ENCODE measurements around the gene HRH1.
"Not testable (repeated sequence)": the region's sequence is repeated elsewhere in the genome, so short reads cannot be mapped to it uniquely, and the experiment has no call there.

HRH1 gene, protein sequence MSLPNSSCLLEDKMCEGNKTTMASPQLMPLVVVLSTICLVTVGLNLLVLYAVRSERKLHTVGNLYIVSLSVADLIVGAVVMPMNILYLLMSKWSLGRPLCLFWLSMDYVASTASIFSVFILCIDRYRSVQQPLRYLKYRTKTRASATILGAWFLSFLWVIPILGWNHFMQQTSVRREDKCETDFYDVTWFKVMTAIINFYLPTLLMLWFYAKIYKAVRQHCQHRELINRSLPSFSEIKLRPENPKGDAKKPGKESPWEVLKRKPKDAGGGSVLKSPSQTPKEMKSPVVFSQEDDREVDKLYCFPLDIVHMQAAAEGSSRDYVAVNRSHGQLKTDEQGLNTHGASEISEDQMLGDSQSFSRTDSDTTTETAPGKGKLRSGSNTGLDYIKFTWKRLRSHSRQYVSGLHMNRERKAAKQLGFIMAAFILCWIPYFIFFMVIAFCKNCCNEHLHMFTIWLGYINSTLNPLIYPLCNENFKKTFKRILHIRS

DNA sequence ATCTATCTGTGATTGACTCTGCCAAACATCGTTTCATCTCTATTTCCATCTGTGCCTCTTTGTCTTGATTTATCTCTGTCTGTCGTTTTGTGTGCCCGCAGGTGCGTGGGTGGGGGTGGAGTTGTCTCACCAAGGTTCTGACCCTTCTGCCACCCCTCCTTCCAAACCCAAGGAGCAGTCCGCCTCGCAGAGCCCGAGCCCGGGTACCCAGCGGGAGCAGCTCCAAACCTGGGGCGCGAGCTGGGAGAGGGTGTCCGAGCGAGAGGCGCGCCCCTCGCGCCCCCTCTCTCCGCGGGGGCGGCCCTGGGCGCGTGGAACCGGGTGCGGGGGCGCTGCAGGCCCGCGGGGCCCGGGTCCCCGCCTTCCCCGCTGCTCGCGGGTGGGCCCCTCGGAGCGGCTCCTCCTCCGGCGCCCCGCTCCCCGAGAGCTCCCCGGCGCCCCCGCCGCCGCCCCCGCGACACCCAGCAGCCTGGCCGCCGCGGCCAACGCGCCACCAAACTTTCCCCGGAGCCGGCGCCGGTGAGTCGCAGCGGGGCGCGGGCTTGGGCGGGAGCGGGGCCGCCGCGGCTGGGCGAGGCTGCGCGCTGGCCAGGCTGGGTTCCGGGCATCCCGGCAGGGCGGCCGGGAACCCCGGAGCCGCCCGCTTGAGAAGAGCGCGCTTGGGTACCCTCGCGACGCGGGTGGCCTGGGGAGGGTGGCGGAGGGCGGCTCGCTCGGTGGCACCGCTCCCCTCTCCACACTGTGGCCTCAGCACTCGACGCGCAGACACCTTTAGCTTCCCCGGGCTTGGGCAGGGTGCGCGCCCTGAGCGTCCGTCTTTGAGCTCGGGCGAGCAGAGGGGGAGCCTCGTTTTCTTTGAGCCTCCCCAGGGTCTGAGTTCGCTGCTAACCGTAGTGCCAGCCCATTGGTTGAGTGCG is at the start of gene HRH1:
TSS of gene HRH1 (plus strand) at position 458 of the 917 bp plus-strand sequence. CDS start 104,545 bp downstream, outside the sequence.
- DNase-seq (ENCODE audit: low spot score): no peak

DNA sequence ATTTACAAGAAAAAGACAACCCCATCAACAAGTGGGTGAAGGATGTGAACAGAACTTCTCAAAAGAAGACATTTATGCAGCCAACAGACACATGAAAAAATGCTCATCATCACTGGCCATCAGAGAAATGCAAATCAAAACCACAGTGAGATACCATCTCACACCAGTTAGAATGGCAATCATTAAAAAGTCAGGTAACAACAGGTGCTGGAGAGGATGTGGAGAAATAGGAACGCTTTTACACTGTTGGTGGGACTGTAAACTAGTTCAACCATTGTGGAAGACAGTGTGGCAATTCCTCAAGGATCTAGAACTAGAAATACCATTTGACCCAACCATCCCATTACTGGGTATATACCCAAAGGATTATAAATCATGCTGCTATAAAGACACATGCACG is 41.0 kb upstream of the HRH1 start:
- not testable (repeated sequence) for DNase-seq (ENCODE audit: low spot score)

DNA sequence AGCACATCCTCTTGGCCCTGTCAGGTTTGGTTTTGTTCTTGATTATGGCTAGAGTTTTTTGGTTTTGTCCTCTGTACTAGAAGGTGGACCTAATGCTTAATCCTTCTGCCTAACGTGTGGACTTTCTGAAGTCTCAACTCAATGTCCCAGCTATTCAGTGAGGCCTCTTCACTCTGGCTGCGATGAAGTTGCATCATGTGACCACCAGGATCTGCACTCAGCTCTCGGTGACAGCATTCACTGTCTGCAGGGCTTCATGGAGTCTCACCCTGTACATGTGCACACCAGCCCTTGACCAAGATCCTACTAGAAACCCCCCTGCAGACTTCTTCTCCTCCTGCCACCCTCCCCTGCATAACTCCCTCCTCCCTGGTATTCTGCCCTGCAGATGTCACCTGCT is 38.7 kb upstream of the HRH1 start:
- no peak for DNase-seq (ENCODE audit: low spot score)

DNA sequence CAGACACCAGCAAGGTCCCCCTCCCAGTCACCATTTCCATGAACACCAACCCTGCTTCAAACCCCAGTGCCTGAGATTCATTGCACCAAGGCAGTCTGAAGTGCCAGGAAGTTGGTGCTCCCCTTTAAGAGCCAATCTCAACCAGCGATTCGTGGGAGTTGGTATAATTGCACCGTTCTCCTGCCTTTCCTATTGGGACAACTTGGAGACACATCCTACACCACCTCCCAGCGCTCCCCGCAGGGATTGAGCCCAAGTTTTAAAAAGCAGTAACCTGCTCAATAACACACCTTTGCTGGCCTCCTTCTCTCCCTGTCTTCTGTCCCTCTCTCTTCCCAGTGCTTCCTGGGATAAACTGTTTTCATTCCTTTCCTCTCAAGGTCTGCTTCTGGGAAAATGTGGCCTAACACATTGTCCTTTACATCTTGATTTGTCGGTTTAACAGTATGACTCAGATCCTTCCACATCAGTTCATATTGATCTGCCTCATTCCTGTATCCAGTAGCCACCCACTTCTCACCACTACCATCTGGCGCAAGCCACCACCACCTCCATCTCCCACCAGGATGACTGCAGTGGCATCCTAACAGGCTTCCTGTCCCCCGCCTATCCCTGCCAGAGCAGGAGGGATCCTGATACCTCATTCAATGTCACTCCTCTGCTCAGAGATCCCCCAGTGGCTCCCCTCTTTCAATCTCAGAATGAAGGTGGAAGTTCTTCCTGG is 37.8 kb upstream of the HRH1 start:
- no peak for DNase-seq (ENCODE audit: low spot score)

DNA sequence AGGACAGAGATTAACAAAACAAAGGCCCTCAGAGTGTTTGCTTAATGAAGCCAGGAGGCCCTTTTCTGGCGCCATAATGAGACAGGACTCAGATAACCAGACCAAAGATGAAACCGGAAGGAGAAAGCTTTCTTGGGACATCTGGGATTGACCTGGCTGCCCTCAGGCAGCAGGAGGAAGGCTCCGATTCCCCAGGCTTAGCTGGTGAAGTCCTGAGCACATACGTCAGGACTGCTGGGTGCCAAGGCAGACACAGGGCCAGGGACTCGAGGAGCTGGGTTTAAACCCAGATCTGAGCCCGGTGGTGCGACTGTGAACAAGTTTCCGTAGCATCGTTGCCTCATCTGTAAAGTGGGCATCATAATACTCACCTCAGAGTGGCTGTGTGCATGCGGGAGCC is 36.7 kb upstream of the HRH1 start:
- DNase-seq (ENCODE audit: low spot score): no peak

DNA sequence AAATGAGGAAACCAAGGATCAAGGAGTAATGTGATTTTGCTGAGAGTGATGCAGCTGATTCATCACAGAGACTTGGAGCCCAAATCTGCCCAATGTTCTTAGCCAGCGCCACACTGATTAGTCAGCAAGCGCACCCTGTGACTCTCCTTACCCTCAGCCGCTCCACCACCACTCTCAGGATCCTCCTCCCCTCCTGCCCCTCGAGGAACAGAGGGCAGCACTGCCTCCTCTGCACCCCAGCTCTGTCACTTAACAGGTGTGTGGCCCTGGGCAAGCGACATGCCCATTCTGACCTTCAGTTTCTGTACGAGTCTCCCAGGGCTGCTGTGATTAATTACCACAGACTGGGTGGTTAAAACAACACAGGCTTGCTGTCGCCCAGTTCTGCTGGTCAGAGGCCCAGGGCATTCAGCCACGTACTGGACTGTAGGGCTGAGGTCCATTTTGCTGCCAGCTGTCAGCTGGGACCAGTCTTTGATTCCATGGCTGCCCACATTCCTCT is 36.1 kb upstream of the HRH1 start:
- no peak for DNase-seq (ENCODE audit: low spot score)

DNA sequence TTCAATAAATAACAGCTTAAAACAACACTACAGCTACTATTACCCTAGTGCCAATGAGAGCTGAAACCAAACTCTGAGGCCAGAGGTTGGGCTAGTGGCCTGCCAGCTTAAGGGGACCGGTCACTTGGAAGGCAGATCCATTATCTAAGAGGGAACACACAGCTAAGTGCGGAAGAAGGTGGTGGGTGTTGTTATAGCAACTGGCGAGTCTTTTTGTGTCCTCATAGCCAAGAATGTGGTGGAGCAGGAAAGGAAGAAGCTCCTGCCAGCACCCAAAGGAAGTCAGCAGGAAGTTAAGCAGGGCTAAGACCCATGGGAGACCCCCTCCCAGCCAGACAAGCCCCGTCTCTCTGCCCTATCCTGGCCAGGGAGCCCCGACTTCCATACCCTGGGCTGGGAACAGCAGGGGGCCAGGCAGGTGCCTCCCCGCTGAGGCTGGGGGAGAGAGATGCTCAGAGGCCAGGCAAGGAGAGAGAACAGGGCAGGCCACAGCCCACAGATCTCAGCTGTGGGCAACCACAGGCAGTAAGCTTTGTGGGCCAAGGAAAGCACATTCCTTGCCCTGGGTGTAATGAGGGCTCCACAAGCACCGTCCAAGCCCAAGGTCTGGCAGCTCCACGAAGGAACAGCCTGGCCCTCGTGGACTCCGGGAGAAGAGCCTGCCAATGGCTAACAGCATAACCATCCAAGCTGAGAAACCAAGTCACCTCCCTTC is 34.0 kb upstream of the HRH1 start:
- no peak for DNase-seq (ENCODE audit: low spot score)

DNA sequence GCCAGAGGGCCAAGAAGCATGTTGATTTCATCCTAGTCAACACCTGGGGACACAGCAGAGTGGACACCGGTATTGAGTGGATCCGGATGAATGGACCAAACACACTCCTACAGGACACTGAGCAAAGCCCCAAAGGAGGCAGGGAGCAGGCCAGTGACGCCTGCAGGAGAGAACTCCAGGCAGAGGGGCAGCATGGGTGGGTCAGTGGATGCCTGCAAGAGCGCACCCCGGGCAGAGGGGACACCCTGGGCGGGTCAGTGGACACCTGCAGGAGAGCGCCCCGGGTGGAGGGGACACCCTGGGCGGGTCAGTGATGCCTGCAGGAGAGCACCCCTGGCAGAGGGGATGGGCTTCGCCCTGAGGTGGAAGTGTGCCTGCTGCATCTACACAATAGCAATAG is 27.6 kb upstream of the HRH1 start:
- no peak for DNase-seq (ENCODE audit: low spot score)

DNA sequence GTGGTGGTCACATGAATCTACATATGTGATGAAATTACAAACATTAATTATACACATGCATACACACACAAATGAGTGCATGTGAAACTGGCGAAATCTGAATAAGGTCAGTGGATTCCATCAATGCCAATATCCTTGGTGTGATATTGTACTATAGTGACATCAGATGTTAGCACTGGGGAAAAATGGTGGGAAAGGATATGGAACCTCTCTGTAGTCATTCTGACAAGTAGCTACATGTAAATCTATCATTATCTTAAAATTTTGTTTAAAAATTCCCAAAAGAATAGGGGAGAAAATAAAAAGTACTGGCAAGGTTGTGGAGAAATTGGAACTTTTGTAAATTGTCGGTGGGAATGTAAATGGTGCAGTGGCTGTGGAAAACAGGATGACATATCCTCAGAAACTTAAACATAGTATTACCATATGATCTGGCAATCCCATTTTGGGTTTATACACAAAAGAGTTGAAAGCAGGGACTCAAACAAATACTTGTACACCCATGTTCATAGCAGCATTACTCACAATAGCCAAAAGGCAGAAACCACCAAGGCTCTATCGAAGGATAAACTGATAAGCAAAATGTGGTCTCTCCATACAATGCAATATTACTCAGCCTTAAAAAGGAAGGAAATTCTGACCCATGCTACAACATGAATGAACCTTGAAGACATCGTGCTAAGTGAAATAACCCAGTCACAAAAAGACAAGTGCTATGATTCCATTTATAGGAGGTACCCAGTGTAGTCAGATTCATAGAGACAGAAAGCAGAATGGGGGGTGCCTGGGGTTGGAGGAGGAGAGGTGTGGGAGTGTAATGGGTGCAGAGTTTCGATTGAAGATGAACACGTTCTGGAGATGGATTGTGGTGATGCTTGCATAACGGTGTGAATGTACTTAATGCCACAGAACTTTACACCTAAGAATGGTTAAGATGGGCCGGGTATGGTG is 25.3 kb upstream of the HRH1 start:
- DNase-seq (ENCODE audit: low spot score): no peak

DNA sequence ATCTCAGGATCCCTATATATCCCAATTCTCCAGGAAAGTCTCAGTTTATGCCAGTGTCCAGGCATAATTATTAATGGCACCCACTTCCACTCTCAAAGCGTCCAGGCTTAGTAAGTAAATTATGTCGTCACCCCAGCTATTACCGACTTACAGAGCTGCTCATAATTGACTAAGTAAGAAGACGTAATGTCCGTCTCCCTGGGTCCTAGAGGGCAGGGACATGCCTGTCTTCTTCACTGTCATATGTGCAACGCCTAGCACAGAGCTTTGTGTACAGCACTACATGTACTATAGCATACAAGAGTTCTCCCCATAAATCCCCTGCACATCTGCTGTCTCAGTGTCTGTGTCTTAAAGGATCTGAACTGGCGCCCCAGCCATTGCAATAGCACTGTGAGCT is 23.9 kb upstream of the HRH1 start:
- no peak for DNase-seq (ENCODE audit: low spot score)

DNA sequence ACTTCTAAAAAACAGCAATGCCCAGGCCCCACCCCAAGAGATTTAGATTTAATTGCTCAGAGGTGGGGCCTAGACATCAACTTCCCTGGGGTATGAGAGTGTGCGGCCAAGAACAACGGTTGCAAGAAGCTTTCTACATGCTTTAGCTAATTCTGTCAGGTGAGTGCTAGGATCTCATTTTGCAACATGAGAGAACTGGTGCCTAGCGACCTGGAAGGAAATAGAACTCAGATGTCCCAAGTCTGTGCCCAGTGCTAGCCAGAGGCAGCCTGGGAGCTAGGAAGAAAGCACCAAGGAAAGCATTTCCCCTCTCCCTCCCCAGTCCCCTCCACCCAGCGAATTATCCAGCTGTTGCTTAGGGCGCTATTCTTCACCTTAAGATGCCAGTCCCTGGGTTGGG is 22.9 kb upstream of the HRH1 start:
- no peak for DNase-seq (ENCODE audit: low spot score)

DNA sequence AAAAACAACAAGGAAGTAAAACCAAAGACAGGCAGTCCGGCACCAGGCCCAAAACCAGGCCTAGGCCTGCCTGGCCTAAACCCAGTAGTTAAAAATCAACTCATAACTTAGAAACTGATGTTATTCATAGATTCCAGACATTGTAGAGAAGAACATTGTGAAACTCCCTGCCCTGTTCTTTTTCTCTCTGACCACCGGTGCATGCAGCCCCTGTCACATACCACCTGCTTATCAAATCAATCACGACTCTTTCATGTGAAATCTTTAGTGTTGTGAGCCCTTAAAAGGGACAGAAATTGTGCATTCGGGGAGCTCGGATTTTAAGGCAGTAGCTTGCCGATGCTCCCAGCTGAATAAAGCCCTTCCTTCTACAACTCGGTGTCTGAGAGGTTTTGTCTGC is 22.4 kb upstream of the HRH1 start:
- DNase-seq (ENCODE audit: low spot score): not testable (repeated sequence)

DNA sequence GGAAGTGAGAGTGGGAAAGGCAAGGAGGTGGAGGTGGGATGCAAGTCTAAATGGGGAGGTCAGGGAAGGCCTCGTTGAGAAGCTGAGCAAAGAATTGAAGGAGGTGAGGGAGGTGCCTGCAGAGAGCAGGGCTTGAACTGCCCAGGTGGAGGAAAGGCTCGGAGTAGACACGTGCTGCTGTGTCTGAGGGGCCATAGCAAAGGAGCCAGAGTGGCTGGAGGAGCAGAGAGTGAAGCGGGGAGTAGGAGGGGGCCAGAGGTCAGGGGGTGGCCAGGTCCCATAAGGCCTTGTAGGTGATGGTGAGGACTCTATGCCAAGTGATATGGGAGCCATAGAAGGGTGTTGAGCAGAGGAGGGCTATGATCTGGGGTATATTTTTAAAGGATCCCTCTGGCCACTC is 21.4 kb upstream of the HRH1 start:
- no peak for DNase-seq (ENCODE audit: low spot score)

DNA sequence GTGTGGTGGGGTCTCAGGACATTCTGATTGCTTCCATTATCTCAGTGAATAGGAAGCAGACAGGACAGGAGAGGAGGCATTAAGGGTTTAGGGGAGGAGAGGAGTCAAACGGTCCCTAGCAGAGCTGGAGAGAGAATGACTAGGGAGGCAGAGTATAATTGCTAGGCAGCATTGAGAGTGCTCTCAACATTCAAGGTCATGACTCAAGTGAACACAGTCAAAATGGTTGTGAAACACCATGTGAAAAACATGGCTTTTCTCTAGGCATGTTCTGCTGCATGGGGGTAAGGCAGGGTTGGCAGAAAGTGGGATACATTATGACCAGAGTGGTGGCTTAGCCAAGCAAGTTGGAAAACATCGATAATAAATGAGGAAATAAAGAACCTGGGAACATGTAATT is 19.5 kb upstream of the HRH1 start:
- no peak for DNase-seq (ENCODE audit: low spot score)

DNA sequence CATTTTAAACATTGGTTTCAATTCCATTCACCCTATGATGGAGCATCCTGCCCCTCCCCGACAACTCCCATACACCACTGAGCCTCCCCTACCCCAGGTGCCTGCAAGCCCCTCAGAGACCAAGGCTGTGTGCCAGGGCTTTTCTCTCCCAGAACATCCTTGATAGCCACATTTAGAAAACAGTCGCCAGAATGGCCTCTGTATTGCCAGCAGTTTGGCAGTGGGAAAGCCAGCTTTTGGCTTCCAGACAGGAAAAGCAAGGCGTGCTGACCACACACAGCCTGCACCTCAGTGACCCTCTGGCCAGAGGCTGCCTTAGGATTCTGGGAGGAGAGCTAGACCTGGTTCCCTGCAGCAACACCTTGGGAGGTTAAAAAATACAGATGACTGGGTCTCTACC is 18.2 kb upstream of the HRH1 start:
- DNase-seq (ENCODE audit: low spot score): no peak

DNA sequence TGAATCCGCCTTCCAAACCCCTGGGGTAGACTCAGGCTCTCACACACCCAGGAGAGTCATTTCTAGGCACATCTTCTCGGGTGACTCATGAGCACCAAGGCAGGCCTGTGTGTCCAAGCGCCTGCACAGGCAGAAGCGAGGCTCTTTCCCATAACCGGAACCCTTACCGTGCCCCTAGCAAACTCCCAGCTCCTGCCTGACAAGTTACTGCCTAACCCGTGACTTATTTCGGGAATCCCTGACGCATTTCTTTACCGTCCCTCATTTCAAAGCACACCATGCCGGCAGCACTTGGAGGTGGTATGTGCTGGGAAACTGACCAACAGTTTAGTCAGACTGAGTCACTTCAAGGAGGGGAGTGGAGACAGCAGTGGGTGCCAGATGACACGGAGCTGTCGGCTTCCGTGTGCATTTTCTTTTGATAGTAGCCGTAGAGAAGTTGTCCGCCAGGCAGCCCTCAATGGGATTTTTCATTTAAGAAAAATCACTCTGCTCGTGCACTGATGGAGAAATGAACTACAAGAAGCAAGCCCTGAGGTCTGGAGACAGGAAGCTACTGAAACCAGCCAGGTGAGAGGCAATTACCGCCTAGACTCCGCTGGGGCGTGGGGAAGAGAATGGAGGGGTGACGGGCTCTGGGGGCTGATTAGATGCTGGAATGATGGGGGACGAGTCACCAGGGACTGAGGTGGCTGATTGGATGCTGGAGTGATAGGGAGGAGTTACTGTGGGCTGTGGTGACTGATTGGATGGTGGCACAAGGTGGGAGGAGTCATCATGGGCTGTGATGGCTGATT is 17.3 kb upstream of the HRH1 start:
- DNase-seq (ENCODE audit: low spot score): no peak

DNA sequence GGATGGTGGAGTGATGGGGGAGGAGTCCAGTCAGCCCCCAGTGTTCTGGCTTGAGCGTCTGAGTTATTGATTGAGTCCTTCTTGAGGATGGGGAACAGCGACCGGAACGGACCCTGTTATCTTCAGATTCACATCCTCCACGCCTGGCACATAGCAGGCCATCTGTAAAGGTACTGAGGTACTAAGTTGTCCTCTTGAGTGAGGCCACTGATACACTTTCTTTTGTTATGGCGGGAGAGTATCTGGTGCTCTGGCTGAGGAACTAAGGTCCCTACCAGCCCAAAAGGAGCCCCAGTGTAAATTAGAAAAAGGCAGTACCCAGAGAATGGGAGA is 16.7 kb upstream of the HRH1 start:
- DNase-seq (ENCODE audit: low spot score): no peak

DNA sequence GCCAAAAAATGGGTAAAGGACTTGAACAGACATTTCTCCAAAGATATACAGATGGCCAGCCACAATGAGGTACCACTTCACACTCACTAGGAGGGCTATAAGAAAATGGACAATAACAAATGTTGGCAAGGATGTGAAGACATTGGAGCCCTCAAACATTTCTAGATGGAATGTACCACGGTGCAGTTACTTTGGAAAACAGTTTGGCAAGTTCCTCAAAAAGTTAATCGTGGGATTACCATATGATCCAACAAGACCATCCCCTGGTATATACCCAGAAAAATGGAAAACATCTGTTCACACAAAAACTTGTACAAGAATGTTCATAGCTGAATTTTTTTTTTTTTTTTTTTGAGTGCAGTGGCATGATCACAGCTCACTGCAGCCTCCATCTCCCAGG is 15.9 kb upstream of the HRH1 start:
- DNase-seq (ENCODE audit: low spot score): no peak

DNA sequence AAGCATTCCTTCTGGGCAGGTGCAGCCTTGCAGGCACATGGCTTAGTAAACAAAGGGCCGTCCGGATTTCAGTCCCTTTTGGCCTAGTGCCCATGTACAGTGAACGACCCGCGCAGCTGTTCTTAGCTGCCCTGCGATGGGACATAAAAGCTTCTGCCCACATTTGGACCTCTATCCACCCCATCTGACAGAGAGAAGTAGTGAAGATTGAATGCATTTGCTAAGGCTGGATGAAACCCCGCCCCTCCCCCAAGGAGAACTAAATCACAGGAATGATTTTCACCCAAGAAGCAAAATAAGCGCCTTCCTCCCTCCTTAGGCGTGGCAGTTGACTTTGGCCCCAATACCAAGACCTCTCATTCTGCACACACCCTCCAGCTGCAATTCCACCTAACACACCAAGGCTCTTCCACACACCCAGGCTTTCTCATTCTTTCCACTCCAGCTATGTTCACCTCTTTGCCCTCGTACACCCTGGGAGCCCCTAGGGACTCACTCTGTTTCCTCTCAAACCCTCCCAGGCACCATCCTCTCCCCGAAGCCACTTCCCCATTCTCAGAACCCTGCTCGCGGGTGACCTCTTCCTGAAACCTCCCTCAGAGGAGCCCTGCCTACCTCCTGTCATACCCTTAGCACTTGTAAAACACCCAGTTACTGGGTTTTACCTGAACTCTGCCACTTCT is 14.1 kb upstream of the HRH1 start:
- no peak for DNase-seq (ENCODE audit: low spot score)

Data from HuH-7 (cell line).